SU-DHL-6 (cell line): ENCODE measurements around the gene ELAPOR1.

Experiments used
- CTCF ChIP-seq: fragments of 200-600 bp; sonication (generic); IDR thresholded peaks from one replicate; pipeline ENCODE4 v1.5.1; 2017; ENCODE audit warnings: antibody characterized with exemption, mild to moderate bottlenecking, low read length, moderate library complexity; ENCODE audit not compliant: insufficient read depth, poor library complexity, severe bottlenecking
- EZH2phosphoT487 ChIP-seq: fragments of 200-600 bp; sonication (generic), shearing (Covaris generic); conservative IDR thresholded peaks from 2 replicates; pipeline ENCODE4 v1.6.1; 2018; ENCODE audit warnings: mild to moderate bottlenecking, antibody characterized with exemption, low read length, moderate library complexity, mixed read lengths

- TF ChIP-seq CTCF (no peak), EZH2phosphoT487 (no peak)
These were observed 49.6 kb downstream of the ELAPOR1 start for GRCh38 chr1:109163551-109163950.
